Endothelial cell of umbilical vein (primary cell): ENCODE results near the gene OR51L1. TPM values are rescaled to one million over a fixed set of nuclear protein-coding genes. Genes with fewer than 3 reads are reported as not detected.

Experiments used
- BruUV-seq: library from RNA; stranded (reverse); fragments of 400-500 nt; replicated peaks from 2 replicates; lab custom pipeline; 2021; lab: Mats Ljungman, UMichigan
- CTCF ChIA-PET: fragments of 300-600, 350-600 bp; sonication (Branson Sonifier 250); formaldehyde crosslinking; loops from one replicate; lab custom pipeline; 2021; ENCODE audit warnings: antibody characterized with exemption, inconsistent platforms; lab: Charles Lee
- POLR2A ChIA-PET: fragments of 300-600, 350-600 bp; sonication (Branson Sonifier 250); formaldehyde crosslinking; loops from one replicate; lab custom pipeline; 2021; ENCODE audit warnings: antibody characterized with exemption, inconsistent platforms; lab: Charles Lee
- DNase-seq: peaks from one replicate; pipeline ENCODE4 v3.0.0-alpha.2; 2011; ENCODE audit warnings: low read depth, low spot score
- FAIRE-seq: peaks from 2 replicates; lab custom pipeline; 2011; peaks lifted over from hg19 to GRCh38; lab: Jason Lieb, UNC
- H2AFZ ChIP-seq: 2 replicates; pipeline ENCODE4 v1.6.0; 2012; ENCODE audit warnings: low read depth, low read length, control low read depth, inconsistent platforms
- H3K27ac ChIP-seq: 2 replicates; pipeline ENCODE4 v1.5.1; 2011; ENCODE audit warnings: low read depth, mild to moderate bottlenecking, control low read depth, low read length, moderate library complexity; ENCODE audit not compliant: insufficient read depth
- H3K27me3 ChIP-seq, 2 experiments: 2 replicates each; pipeline versions ENCODE4 v1.6.0 to v1.6.1; 2011; ENCODE audit warnings: low read length in 2 of 2, mixed read lengths in 1 of 2; ENCODE audit not compliant: control insufficient read depth in 2 of 2, insufficient read depth in 2 of 2
- H3K36me3 ChIP-seq, 2 experiments: 2 replicates in 1 of 2; 3 replicates in 1 of 2; pipeline ENCODE4 v1.5.1; 2011; ENCODE audit warnings: low read length in 2 of 2, mild to moderate bottlenecking in 1 of 2, moderate library complexity in 1 of 2; ENCODE audit not compliant: control insufficient read depth in 2 of 2, insufficient read depth in 2 of 2; ENCODE audit errors: extremely low read depth in 1 of 2
- H3K4me1 ChIP-seq: 3 replicates; pipeline ENCODE4 v1.5.1; 2011; ENCODE audit warnings: mild to moderate bottlenecking, low read length; ENCODE audit not compliant: control insufficient read depth, insufficient read depth; ENCODE audit errors: extremely low read depth
- H3K4me2 ChIP-seq: 2 replicates; pipeline ENCODE4 v1.6.1; 2011; ENCODE audit warnings: low read length, control low read depth, mixed read lengths; ENCODE audit not compliant: insufficient read depth
- H3K4me3 ChIP-seq, 3 experiments: fragments of 200-600 bp in 1 of 3; sonication (generic), shearing (Covaris generic) in 1 of 3; replicated peaks in 1 of 3; 2 replicates each; pipeline ENCODE4 v1.5.1; 2011 to 2016; ENCODE audit warnings: control low read depth in 3 of 3, low read length in 3 of 3, mild to moderate bottlenecking in 2 of 3, inconsistent platforms in 1 of 3, low read depth in 1 of 3, moderate library complexity in 1 of 3; ENCODE audit not compliant: insufficient read depth in 1 of 3
- H3K79me2 ChIP-seq: 2 replicates; pipeline ENCODE4 v1.6.0; 2012; ENCODE audit warnings: low read length, inconsistent platforms; ENCODE audit not compliant: control insufficient read depth, insufficient read depth
- H3K9ac ChIP-seq: replicated peaks from 2 replicates; pipeline ENCODE3; 2011; ENCODE audit warnings: low read length, control low read depth; ENCODE audit not compliant: insufficient read depth; ENCODE audit errors: extremely low read depth
- H3K9me1 ChIP-seq: replicated peaks from 3 replicates; pipeline ENCODE4 v1.6.0; 2011; ENCODE audit warnings: mild to moderate bottlenecking, low read length; ENCODE audit not compliant: control insufficient read depth, insufficient read depth; ENCODE audit errors: extremely low read depth
- H3K9me3 ChIP-seq: replicated peaks from 2 replicates; pipeline ENCODE4 v1.5.1; 2012; ENCODE audit warnings: low read length, inconsistent platforms; ENCODE audit not compliant: control insufficient read depth, insufficient read depth
- H4K20me1 ChIP-seq: replicated peaks from 2 replicates; pipeline ENCODE3; 2011; ENCODE audit warnings: mild to moderate bottlenecking, low read length; ENCODE audit not compliant: control insufficient read depth, insufficient read depth; ENCODE audit errors: extremely low read depth
- CTCF ChIP-seq, 2 donors: IDR thresholded peaks; 1 replicate in 1 of 2; 2 replicates in 1 of 2; pipeline ENCODE4 v1.5.1; 2011; ENCODE audit warnings: low read length in 2 of 2, mild to moderate bottlenecking in 2 of 2, moderate library complexity in 2 of 2, control low read depth in 1 of 2, inconsistent platforms in 1 of 2, low read depth in 1 of 2; ENCODE audit not compliant: insufficient read depth in 1 of 2; ENCODE audit errors: extremely low read depth in 1 of 2
- EZH2 ChIP-seq: IDR thresholded peaks from 2 replicates; pipeline ENCODE4 v1.6.1; 2012; ENCODE audit warnings: borderline replicate concordance, low read depth, mild to moderate bottlenecking, moderate library complexity, low read length, inconsistent platforms; ENCODE audit not compliant: severe bottlenecking
- FOS ChIP-seq: IDR thresholded peaks from 2 replicates; pipeline ENCODE4 v1.6.1; 2011; ENCODE audit warnings: mild to moderate bottlenecking, low read length, moderate library complexity, borderline replicate concordance; ENCODE audit not compliant: insufficient read depth
- GATA2 ChIP-seq: IDR thresholded peaks from 2 replicates; pipeline ENCODE4 v1.7.0; 2011; ENCODE audit warnings: low read depth, mild to moderate bottlenecking, moderate library complexity, mixed read lengths, low read length; ENCODE audit not compliant: insufficient read length, insufficient read depth
- JUN ChIP-seq: IDR thresholded peaks from 2 replicates; pipeline ENCODE4 v1.6.1; 2011; ENCODE audit warnings: borderline replicate concordance, low read depth; ENCODE audit not compliant: insufficient read length, insufficient read depth
- MAX ChIP-seq: IDR thresholded peaks from 2 replicates; pipeline ENCODE4 v1.6.1; 2011; ENCODE audit not compliant: insufficient read depth, insufficient read length
- MYC ChIP-seq: IDR thresholded peaks from one replicate; pipeline ENCODE4 v1.6.1; 2011; ENCODE audit warnings: mild to moderate bottlenecking, low read depth, low read length
- POLR2A ChIP-seq: IDR thresholded peaks from 2 replicates; pipeline ENCODE4 v1.6.1; 2012; ENCODE audit warnings: low read depth, mild to moderate bottlenecking, control low read depth, low read length
- POLR2AphosphoS5 ChIP-seq: IDR thresholded peaks from 2 replicates; pipeline ENCODE4 v1.6.1; 2012; ENCODE audit warnings: low read depth, mild to moderate bottlenecking, control low read depth, low read length, moderate library complexity; ENCODE audit not compliant: insufficient read depth
- dilution Hi-C: fragments of 300-500 bp; cut with MboI; formaldehyde crosslinking; loops from one replicate; pipeline ENCODE4 v1.15.0; 2019; ENCODE audit warnings: low sequenced_read_pairs; ENCODE audit not compliant: extremely low pct_ligation_motif_present
- intact Hi-C: fragments of 100-400 bp; cut with micrococcal nuclease; formaldehyde crosslinking; loops from one replicate; pipeline ENCODE4 v1.10.0; 2022
- polyA plus RNA-seq, 4 experiments: library from polyadenylated mRNA; depleted of rRNA in 3 of 4; stranded (reverse) in 3 of 4; unstranded in 1 of 4; fragments of >200 nt; gene quantifications; 2 replicates each; pipeline versions ENCODE4 v1.2.1 to v1.2.3, GENCODE V29; 2011 to 2012; ENCODE audit warnings: missing spikeins in 1 of 4
- total RNA-seq: library from RNA; stranded (reverse); gene quantifications from 2 replicates; pipeline ENCODE4 v1.2.3, GENCODE V29; 2021

Gene OR51L1
- total and polyA plus RNA-seq, 2 donors (not counting 3 experiments of a cell fraction or from before 2014, with no cell fraction given): not detected

- dilution Hi-C loops (no loop called here), intact Hi-C loops (no loop called here)
- Histone ChIP-seq H3K4me1 (no peaks in the 10 kb centered on the region), H3K9me3 (no peaks in the 10 kb centered on the region), H3K27ac (no peak overlapping the region), H3K36me3 (no peaks in the 10 kb centered on the region), H2AFZ (no peak overlapping the region), H3K4me2 (no peak overlapping the region), H3K9ac (no peak overlapping the region), H3K79me2 (no peaks in the 10 kb centered on the region), H4K20me1 (no peaks in the 10 kb centered on the region), H3K9me1 (no peaks in the 10 kb centered on the region), H3K4me3 (no peak overlapping the region), H3K27me3 (no peaks in the 10 kb centered on the region)
- no peak for FAIRE-seq
- ChIA-PET CTCF (no interaction called here), POLR2A (no interaction called here)
- TF ChIP-seq FOS: no peak
- no peak for TF ChIP-seq GATA2
- no peak for TF ChIP-seq POLR2A
- TF ChIP-seq EZH2: no peak
- no peak for TF ChIP-seq JUN
- TF ChIP-seq POLR2AphosphoS5: no peak
- TF ChIP-seq MAX: no peak
- TF ChIP-seq CTCF (IDR thresholded peaks at IDR 0.05; ENCODE audit: extremely low read depth in 1 of 2, insufficient read depth in 1 of 2, low read depth in 1 of 2, low read length in 2 of 2): no peak
- no peak for TF ChIP-seq MYC
- DNase-seq: no peak
- BruUV-seq: no TSS peak
These were observed 42.0 kb downstream of the OR51L1 start for GRCh38 chr11:5036669-5037068.
